ENCODE data around the gene KIF26A.

KIF26A gene

GRCh38 chr14:104099096-104100041 lies 39.0 kb upstream of the KIF26A start:
- no peak for TF ChIP-seq CTCF (conservative IDR thresholded peaks at IDR 0.05)
- no peak for TF ChIP-seq ZFX (IDR thresholded peaks at IDR 0.05)
- no peak overlapping the region for H3K27ac ChIP-seq

GRCh38 chr14:104100171-104101085 lies 38.0 kb upstream of the KIF26A start:
- TF ChIP-seq ZFX (IDR thresholded peaks at IDR 0.05) (no peak), CTCF (conservative IDR thresholded peaks at IDR 0.05) (no peak)
- H3K27ac ChIP-seq = no peak overlapping the region

- TF ChIP-seq CTCF (conservative IDR thresholded peaks at IDR 0.05) (no peak), ZFX (IDR thresholded peaks at IDR 0.05) (no peak)
- no peak overlapping the region for H3K27ac ChIP-seq
Observed at GRCh38 chr14:104101086-104101621, 37.2 kb upstream of the KIF26A start.

- TF ChIP-seq CTCF (conservative IDR thresholded peaks at IDR 0.05) (no peak), ZFX (IDR thresholded peaks at IDR 0.05) (no peak)
- H3K27ac ChIP-seq = no peak overlapping the region
Observed at GRCh38 chr14:104101651-104102281, 36.6 kb upstream of the KIF26A start.

GRCh38 chr14:104102282-104102914 lies 36.0 kb upstream of the KIF26A start:
- H3K27ac ChIP-seq = no peak overlapping the region
- no peak for TF ChIP-seq CTCF (conservative IDR thresholded peaks at IDR 0.05)
- no peak for TF ChIP-seq ZFX (IDR thresholded peaks at IDR 0.05)

GRCh38 chr14:104103061-104103445 lies 35.3 kb upstream of the KIF26A start:
- H3K27ac ChIP-seq = no peak overlapping the region
- no peak for TF ChIP-seq ZFX (IDR thresholded peaks at IDR 0.05)
- no peak; the same call in 1 of the 2 replicates for TF ChIP-seq CTCF (conservative IDR thresholded peaks at IDR 0.05)
